HepG2 (cell line): ENCODE results near the gene JUND. TPM values are rescaled to one million over a fixed set of nuclear protein-coding genes. Genes with fewer than 3 reads are reported as not detected.

Source experiments
- KDM5B ChIP-seq: sonication (generic); formaldehyde crosslinking; IDR thresholded peaks from 2 replicates; pipeline ENCODE4 v1.4.0; 2020; ENCODE audit warnings: missing genetic modification reagents, mild to moderate bottlenecking, borderline replicate concordance
- NR2F2 ChIP-seq: IDR thresholded peaks from 2 replicates; pipeline ENCODE4 v1.6.1; 2012; ENCODE audit warnings: low read depth, inconsistent platforms, borderline replicate concordance
- POLR2G ChIP-seq: fragments of 200-400 bp; formaldehyde crosslinking; IDR thresholded peaks from 2 replicates; pipeline ENCODE4 v1.6.1; 2018; ENCODE audit warnings: mild to moderate bottlenecking, low read depth, low read length, moderate library complexity
- PTBP1 ChIP-seq: fragments of 200-400 bp; formaldehyde crosslinking; IDR thresholded peaks from 2 replicates; pipeline ENCODE4 v1.6.1; 2018; ENCODE audit warnings: low read length, low read depth; ENCODE audit not compliant: poor library complexity, severe bottlenecking
- RBM39 ChIP-seq: fragments of 200-400 bp; formaldehyde crosslinking; IDR thresholded peaks from one replicate; pipeline ENCODE4 v1.6.1; 2018; ENCODE audit warnings: antibody characterized with exemption, mild to moderate bottlenecking, low read depth, low read length; ENCODE audit not compliant: poor library complexity, severe bottlenecking
- SNAPC2 ChIP-seq: sonication (generic); formaldehyde crosslinking; IDR thresholded peaks from 2 replicates; pipeline ENCODE4 v1.8.1; 2022; ENCODE audit warnings: mild to moderate bottlenecking, missing genetic modification reagents
- SOX6 ChIP-seq, 2 experiments: fragments of 450-650 bp in 1 of 2; sonication (generic) in 1 of 2; formaldehyde crosslinking in 1 of 2; IDR thresholded peaks; 2 replicates each; pipeline versions ENCODE4 v1.4.0 to v1.6.1; 2017 to 2020; ENCODE audit warnings: antibody characterized with exemption in 1 of 2, mild to moderate bottlenecking in 1 of 2, missing genetic modification reagents in 1 of 2
- SP1 ChIP-seq, 2 experiments: fragments of 450-650 bp in 1 of 2; sonication (generic) in 1 of 2; formaldehyde crosslinking in 1 of 2; IDR thresholded peaks; 2 replicates each; pipeline versions ENCODE4 v1.4.0 to v1.6.1; 2016 to 2020; ENCODE audit warnings: missing genetic modification reagents in 1 of 2
- ZEB1 ChIP-seq: IDR thresholded peaks from 2 replicates; pipeline ENCODE4 v1.6.1; 2012; ENCODE audit warnings: mild to moderate bottlenecking, low read depth, inconsistent platforms; ENCODE audit not compliant: insufficient replicate concordance
- ZFP36 ChIP-seq: fragments of 150-350 bp; IDR thresholded peaks from 2 replicates; pipeline ENCODE4 v1.6.1; 2018; ENCODE audit warnings: borderline replicate concordance, low read length, low read depth; ENCODE audit not compliant: partially characterized antibody
- ZNF274 ChIP-seq: sonication (generic); formaldehyde crosslinking; IDR thresholded peaks from 2 replicates; pipeline ENCODE4 v1.5.1; 2020; ENCODE audit warnings: mild to moderate bottlenecking, missing genetic modification reagents
- ZNF713 ChIP-seq: sonication (generic); formaldehyde crosslinking; IDR thresholded peaks from 2 replicates; pipeline ENCODE4 v1.4.0; 2020; ENCODE audit warnings: mild to moderate bottlenecking, missing genetic modification reagents
- polyA plus RNA-seq, 8 experiments: library from polyadenylated mRNA; depleted of rRNA in 3 of 8; stranded (reverse) in 7 of 8; unstranded in 1 of 8; fragments of >200 nt; fragmentation: Illumina TruSeq in 4 of 8; extraction: Trizol in 4 of 8; gene quantifications; 2 replicates each; pipeline versions ENCODE4 v1.2.1 to v1.2.3, GENCODE V29; 2011 to 2016; ENCODE audit warnings: low read depth in 4 of 8, missing spikeins in 1 of 8, mixed read lengths in 1 of 8; ENCODE audit not compliant: insufficient read depth in 1 of 8
- total RNA-seq, 5 experiments: library from RNA; depleted of rRNA; stranded (reverse); fragments of >200 nt; fragmentation: Illumina TruSeq; extraction: Trizol; gene quantifications; 2 replicates each; pipeline ENCODE4 v1.2.3, GENCODE V29; 2016; ENCODE audit warnings: low read depth in 1 of 5
- TF ChIP-seq, protein P1 (sequence below): IDR thresholded peaks from 2 replicates; pipeline ENCODE4 v1.4.0; 2020; ENCODE audit warnings: mild to moderate bottlenecking, missing genetic modification reagents
- TF ChIP-seq, protein P2 (sequence below): IDR thresholded peaks from 2 replicates; pipeline ENCODE4 v1.6.1; 2016; ENCODE audit warnings: low read depth, control low read depth
- TF ChIP-seq, protein P3 (sequence below): IDR thresholded peaks from 2 replicates; pipeline ENCODE4 v1.6.1; 2016; ENCODE audit warnings: low read depth, missing genetic modification reagents, missing compliant biosample characterization

The JUND gene
- total and polyA plus RNA-seq, 2 of the 13 experiments (the other 11 are each of a cell fraction or from before 2014, with no cell fraction given): 41.2 to 59.8 TPM

DNA sequence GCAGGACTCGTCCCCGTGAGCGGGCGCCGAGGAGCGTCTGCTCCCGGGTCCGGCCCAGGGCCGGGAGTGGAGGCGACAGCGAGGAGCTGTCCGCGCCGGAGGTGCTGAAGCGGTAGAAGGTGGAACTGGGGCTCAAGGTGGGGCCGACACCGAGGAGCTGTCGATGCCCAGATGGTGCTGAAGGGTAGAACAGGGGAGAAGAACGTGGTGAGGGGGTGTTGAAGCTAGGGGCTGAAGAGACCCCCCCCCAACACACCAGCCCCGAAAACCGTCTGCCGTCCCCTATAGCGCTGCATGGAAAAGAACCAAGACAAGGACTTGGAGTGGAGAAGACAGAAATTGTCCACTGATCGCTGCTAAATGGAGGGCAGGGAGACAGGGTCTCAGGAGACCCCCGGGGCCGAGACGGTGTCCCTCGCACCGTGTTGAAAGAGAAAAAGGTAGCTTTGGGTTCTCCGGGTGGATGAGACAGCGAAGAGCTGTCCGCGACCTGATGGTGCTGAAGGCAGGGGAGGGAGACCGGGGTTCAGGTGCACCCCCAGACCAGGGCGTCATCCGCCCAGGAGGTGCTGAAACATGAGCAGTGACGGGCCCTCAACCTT is 48.1 kb downstream of the JUND start (continued):
- TF ChIP-seq, protein P1, sequence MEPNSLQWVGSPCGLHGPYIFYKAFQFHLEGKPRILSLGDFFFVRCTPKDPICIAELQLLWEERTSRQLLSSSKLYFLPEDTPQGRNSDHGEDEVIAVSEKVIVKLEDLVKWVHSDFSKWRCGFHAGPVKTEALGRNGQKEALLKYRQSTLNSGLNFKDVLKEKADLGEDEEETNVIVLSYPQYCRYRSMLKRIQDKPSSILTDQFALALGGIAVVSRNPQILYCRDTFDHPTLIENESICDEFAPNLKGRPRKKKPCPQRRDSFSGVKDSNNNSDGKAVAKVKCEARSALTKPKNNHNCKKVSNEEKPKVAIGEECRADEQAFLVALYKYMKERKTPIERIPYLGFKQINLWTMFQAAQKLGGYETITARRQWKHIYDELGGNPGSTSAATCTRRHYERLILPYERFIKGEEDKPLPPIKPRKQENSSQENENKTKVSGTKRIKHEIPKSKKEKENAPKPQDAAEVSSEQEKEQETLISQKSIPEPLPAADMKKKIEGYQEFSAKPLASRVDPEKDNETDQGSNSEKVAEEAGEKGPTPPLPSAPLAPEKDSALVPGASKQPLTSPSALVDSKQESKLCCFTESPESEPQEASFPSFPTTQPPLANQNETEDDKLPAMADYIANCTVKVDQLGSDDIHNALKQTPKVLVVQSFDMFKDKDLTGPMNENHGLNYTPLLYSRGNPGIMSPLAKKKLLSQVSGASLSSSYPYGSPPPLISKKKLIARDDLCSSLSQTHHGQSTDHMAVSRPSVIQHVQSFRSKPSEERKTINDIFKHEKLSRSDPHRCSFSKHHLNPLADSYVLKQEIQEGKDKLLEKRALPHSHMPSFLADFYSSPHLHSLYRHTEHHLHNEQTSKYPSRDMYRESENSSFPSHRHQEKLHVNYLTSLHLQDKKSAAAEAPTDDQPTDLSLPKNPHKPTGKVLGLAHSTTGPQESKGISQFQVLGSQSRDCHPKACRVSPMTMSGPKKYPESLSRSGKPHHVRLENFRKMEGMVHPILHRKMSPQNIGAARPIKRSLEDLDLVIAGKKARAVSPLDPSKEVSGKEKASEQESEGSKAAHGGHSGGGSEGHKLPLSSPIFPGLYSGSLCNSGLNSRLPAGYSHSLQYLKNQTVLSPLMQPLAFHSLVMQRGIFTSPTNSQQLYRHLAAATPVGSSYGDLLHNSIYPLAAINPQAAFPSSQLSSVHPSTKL (CRISPR knock-in tag): peak; percentile 71
- TF ChIP-seq SNAPC2 (CRISPR knock-in tag) (0 out of 2 replicates have a peak, but pooled peaks have one; percentile 22), SP1 (IDR thresholded peaks at IDR 0.05) (no peak), SP1 (CRISPR knock-in tag; IDR thresholded peaks at IDR 0.05) (no peak), ZNF274 (CRISPR knock-in tag) (peak; percentile 95; the same call in 1 of the 2 replicates), KDM5B (peak; percentile 97; the same call in 1 of the 2 replicates), POLR2G (no peak), SOX6 (IDR thresholded peaks at IDR 0.05) (no peak), SOX6 (CRISPR knock-in tag; IDR thresholded peaks at IDR 0.05) (no peak; the same call in 1 of the 2 replicates), ZFP36 (no peak), PTBP1 (no peak), NR2F2 (no peak), ZEB1 (no peak), RBM39 (peak; percentile 41), ZNF713 (no peak)
- TF ChIP-seq, protein P2, sequence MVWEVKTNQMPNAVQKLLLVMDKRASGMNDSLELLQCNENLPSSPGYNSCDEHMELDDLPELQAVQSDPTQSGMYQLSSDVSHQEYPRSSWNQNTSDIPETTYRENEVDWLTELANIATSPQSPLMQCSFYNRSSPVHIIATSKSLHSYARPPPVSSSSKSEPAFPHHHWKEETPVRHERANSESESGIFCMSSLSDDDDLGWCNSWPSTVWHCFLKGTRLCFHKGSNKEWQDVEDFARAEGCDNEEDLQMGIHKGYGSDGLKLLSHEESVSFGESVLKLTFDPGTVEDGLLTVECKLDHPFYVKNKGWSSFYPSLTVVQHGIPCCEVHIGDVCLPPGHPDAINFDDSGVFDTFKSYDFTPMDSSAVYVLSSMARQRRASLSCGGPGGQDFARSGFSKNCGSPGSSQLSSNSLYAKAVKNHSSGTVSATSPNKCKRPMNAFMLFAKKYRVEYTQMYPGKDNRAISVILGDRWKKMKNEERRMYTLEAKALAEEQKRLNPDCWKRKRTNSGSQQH (CRISPR knock-in tag): peak; percentile 95
- TF ChIP-seq, protein P3, sequence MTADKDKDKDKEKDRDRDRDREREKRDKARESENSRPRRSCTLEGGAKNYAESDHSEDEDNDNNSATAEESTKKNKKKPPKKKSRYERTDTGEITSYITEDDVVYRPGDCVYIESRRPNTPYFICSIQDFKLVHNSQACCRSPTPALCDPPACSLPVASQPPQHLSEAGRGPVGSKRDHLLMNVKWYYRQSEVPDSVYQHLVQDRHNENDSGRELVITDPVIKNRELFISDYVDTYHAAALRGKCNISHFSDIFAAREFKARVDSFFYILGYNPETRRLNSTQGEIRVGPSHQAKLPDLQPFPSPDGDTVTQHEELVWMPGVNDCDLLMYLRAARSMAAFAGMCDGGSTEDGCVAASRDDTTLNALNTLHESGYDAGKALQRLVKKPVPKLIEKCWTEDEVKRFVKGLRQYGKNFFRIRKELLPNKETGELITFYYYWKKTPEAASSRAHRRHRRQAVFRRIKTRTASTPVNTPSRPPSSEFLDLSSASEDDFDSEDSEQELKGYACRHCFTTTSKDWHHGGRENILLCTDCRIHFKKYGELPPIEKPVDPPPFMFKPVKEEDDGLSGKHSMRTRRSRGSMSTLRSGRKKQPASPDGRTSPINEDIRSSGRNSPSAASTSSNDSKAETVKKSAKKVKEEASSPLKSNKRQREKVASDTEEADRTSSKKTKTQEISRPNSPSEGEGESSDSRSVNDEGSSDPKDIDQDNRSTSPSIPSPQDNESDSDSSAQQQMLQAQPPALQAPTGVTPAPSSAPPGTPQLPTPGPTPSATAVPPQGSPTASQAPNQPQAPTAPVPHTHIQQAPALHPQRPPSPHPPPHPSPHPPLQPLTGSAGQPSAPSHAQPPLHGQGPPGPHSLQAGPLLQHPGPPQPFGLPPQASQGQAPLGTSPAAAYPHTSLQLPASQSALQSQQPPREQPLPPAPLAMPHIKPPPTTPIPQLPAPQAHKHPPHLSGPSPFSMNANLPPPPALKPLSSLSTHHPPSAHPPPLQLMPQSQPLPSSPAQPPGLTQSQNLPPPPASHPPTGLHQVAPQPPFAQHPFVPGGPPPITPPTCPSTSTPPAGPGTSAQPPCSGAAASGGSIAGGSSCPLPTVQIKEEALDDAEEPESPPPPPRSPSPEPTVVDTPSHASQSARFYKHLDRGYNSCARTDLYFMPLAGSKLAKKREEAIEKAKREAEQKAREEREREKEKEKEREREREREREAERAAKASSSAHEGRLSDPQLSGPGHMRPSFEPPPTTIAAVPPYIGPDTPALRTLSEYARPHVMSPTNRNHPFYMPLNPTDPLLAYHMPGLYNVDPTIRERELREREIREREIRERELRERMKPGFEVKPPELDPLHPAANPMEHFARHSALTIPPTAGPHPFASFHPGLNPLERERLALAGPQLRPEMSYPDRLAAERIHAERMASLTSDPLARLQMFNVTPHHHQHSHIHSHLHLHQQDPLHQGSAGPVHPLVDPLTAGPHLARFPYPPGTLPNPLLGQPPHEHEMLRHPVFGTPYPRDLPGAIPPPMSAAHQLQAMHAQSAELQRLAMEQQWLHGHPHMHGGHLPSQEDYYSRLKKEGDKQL (CRISPR knock-in tag): 0 out of 2 replicates have a peak, but pooled peaks have one; percentile 28
